DND-41 (cell line): ENCODE measurements around the gene GLI2.

Source experiments
- EZH2 ChIP-seq: IDR thresholded peaks from 3 replicates; pipeline ENCODE4 v1.6.1; 2012; ENCODE audit warnings: borderline replicate concordance, low read depth, mild to moderate bottlenecking, moderate library complexity, low read length, inconsistent platforms; ENCODE audit not compliant: severe bottlenecking
- TF ChIP-seq, protein P1 (sequence below): IDR thresholded peaks from 2 replicates; pipeline ENCODE4 v1.5.1; 2012; ENCODE audit warnings: borderline replicate concordance, low read length, moderate library complexity, mild to moderate bottlenecking; ENCODE audit not compliant: poor library complexity, severe bottlenecking; ENCODE audit errors: extremely low read depth

DNA sequence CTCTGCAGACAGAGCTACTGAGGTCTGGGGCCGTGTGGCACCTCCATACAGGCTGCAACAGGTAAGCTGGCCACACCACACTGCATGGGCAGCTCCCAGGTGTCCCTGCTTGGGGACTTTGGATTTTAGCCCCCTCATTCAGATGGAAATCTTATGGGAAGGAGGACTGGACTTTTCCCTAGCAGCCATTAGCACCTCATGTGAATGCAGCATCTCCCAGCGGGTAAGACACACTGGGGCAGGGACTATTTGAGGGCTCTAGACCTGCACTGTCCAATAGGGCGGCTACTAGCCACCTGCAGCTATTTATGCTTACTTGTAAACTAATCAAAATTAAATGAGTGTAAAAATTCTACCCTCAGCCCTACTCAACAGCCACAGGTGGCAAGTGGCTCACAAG, 34.2 kb upstream of the GLI2 start:
- TF ChIP-seq, protein P1, sequence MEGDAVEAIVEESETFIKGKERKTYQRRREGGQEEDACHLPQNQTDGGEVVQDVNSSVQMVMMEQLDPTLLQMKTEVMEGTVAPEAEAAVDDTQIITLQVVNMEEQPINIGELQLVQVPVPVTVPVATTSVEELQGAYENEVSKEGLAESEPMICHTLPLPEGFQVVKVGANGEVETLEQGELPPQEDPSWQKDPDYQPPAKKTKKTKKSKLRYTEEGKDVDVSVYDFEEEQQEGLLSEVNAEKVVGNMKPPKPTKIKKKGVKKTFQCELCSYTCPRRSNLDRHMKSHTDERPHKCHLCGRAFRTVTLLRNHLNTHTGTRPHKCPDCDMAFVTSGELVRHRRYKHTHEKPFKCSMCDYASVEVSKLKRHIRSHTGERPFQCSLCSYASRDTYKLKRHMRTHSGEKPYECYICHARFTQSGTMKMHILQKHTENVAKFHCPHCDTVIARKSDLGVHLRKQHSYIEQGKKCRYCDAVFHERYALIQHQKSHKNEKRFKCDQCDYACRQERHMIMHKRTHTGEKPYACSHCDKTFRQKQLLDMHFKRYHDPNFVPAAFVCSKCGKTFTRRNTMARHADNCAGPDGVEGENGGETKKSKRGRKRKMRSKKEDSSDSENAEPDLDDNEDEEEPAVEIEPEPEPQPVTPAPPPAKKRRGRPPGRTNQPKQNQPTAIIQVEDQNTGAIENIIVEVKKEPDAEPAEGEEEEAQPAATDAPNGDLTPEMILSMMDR: no peak
- TF ChIP-seq EZH2: no peak
